Effector memory CD8-positive, alpha-beta T cell (primary cell): ENCODE results near the gene NOC4L.

Experiments
- ATAC-seq: fragments of 150-1000 bp; cut with Tn5 transposase; replicated peaks from 2 replicates; pipeline ENCODE4 v1.10.0; 2021; ENCODE audit warnings: mild to moderate bottlenecking, moderate library complexity
- DNase-seq, 3 experiments: peaks; one replicate each; pipeline ENCODE4 v3.0.0; 2021
- H3K27ac Mint-ChIP-seq, 2 donors: one replicate each; pipeline ENCODE4 v1.8.0; 2022; ENCODE audit warnings: mild to moderate bottlenecking in 2 of 2, mixed read lengths in 2 of 2, moderate library complexity in 2 of 2
- H3K27me3 Mint-ChIP-seq, 2 donors: one replicate each; pipeline ENCODE4 v1.8.0; 2022; ENCODE audit warnings: mixed read lengths in 2 of 2
- H3K36me3 Mint-ChIP-seq: one replicate; pipeline ENCODE4 v1.8.0; 2022; ENCODE audit warnings: mild to moderate bottlenecking, moderate library complexity, mixed read lengths; ENCODE audit not compliant: insufficient read depth
- H3K4me1 Mint-ChIP-seq, 2 donors: one replicate each; pipeline ENCODE4 v1.8.0; 2022; ENCODE audit warnings: low read depth in 2 of 2, mixed read lengths in 2 of 2
- H3K4me3 Mint-ChIP-seq, 2 donors: one replicate each; pipeline ENCODE4 v1.8.0; 2022; ENCODE audit warnings: mild to moderate bottlenecking in 2 of 2, mixed read lengths in 2 of 2, moderate library complexity in 2 of 2
- H3K9me3 Mint-ChIP-seq, 2 donors: one replicate each; pipeline ENCODE4 v1.8.0; 2022; ENCODE audit warnings: mixed read lengths in 2 of 2

NOC4L gene

GRCh38 chr12:132160016-132160415 is 15.8 kb downstream of the NOC4L start:
- peaks cover 5 to 6% of the 10 kb centered on the region in 2 donors for H3K4me1 Mint-ChIP-seq
- no peak overlapping the region for H3K4me3 Mint-ChIP-seq
- no peak for ATAC-seq

GRCh38 chr12:132160601-132161035 is 16.4 kb downstream of the NOC4L start:
- DNase-seq, result no peak
- H3K27ac Mint-ChIP-seq, result no peak overlapping the region
- no peak overlapping the region for H3K4me3 Mint-ChIP-seq
- ATAC-seq, result no peak
- H3K9me3 Mint-ChIP-seq, result peaks cover 0 to 2% of the 10 kb centered on the region in 2 donors
- peaks cover 5 to 6% of the 10 kb centered on the region in 2 donors for H3K4me1 Mint-ChIP-seq
- H3K36me3 Mint-ChIP-seq, result peaks cover 3% of the 10 kb centered on the region
- H3K27me3 Mint-ChIP-seq, result no peaks in the 10 kb centered on the region

More at GRCh38 chr12:132160016-132160415, 15.8 kb downstream of the NOC4L start:
- no peaks in the 10 kb centered on the region for H3K27me3 Mint-ChIP-seq
- no peak for DNase-seq
- peaks cover 3% of the 10 kb centered on the region for H3K36me3 Mint-ChIP-seq
- H3K27ac Mint-ChIP-seq, result no peak overlapping the region
- peaks cover 0 to 2% of the 10 kb centered on the region in 2 donors for H3K9me3 Mint-ChIP-seq

GRCh38 chr12:132161036-132161781 is 17.0 kb downstream of the NOC4L start:
- Mint-ChIP-seq H3K27me3 (no peaks in the 10 kb centered on the region), H3K27ac (no peak overlapping the region), H3K4me3 (no peak overlapping the region), H3K36me3 (peaks cover 3% of the 10 kb centered on the region), H3K9me3 (peaks cover under 1 to 2% of the 10 kb centered on the region in 2 donors), H3K4me1 (peaks cover 5 to 6% of the 10 kb centered on the region in 2 donors)
- no peak for DNase-seq
- no peak for ATAC-seq

GRCh38 chr12:132161796-132162507 is 17.7 kb downstream of the NOC4L start:
- peak overlapping the region; percentile 43 to 61 for H3K4me3 Mint-ChIP-seq

GRCh38 chr12:132162508-132163031 is 18.3 kb downstream of the NOC4L start:
- H3K36me3 Mint-ChIP-seq, result peaks cover 3% of the 10 kb centered on the region
- DNase-seq, result no peak
- ATAC-seq, result peak; percentile 84
- H3K4me3 Mint-ChIP-seq, result peak overlapping the region; percentile 43 to 61
- no peaks in the 10 kb centered on the region for H3K27me3 Mint-ChIP-seq
- no peak overlapping the region for H3K27ac Mint-ChIP-seq
- H3K4me1 Mint-ChIP-seq, result peaks cover 5 to 7% of the 10 kb centered on the region in 2 donors
- H3K9me3 Mint-ChIP-seq, result peaks cover 2 to 13% of the 10 kb centered on the region in 2 donors

More at GRCh38 chr12:132161796-132162507, 17.7 kb downstream of the NOC4L start:
- H3K36me3 Mint-ChIP-seq, result peaks cover 3% of the 10 kb centered on the region
- ATAC-seq (no peak), DNase-seq (no peak)
- H3K27ac Mint-ChIP-seq, result no peak overlapping the region
- peaks cover 5 to 6% of the 10 kb centered on the region in 2 donors for H3K4me1 Mint-ChIP-seq
- H3K27me3 Mint-ChIP-seq, result no peaks in the 10 kb centered on the region
- peaks cover 2 to 8% of the 10 kb centered on the region in 2 donors for H3K9me3 Mint-ChIP-seq

- Mint-ChIP-seq H3K27ac (peak overlapping the region in 1 of 2 donors; percentile 49), H3K9me3 (peaks cover 2 to 13% of the 10 kb centered on the region in 2 donors)
- no peak for DNase-seq
Measured at GRCh38 chr12:132163041-132163910, 19.0 kb downstream of the NOC4L start.

GRCh38 chr12:132163911-132164288 is 19.6 kb downstream of the NOC4L start:
- DNase-seq (no peak), ATAC-seq (no peak)
- Mint-ChIP-seq H3K27me3 (no peaks in the 10 kb centered on the region), H3K4me3 (peak overlapping the region in 1 of 2 donors; percentile 4), H3K36me3 (peaks cover 3% of the 10 kb centered on the region), H3K4me1 (peaks cover 5 to 8% of the 10 kb centered on the region in 2 donors), H3K9me3 (peaks cover 2 to 13% of the 10 kb centered on the region in 2 donors), H3K27ac (no peak overlapping the region)

More at GRCh38 chr12:132163041-132163910, 19.0 kb downstream of the NOC4L start:
- H3K36me3 Mint-ChIP-seq, result peaks cover 3% of the 10 kb centered on the region
- no peaks in the 10 kb centered on the region for H3K27me3 Mint-ChIP-seq
- peak overlapping the region; percentile 43 to 61 for H3K4me3 Mint-ChIP-seq
- peaks cover 5 to 8% of the 10 kb centered on the region in 2 donors for H3K4me1 Mint-ChIP-seq
- ATAC-seq, result peak; percentile 13

- peaks cover 5 to 8% of the 10 kb centered on the region in 2 donors for H3K4me1 Mint-ChIP-seq
- peaks cover 3% of the 10 kb centered on the region for H3K36me3 Mint-ChIP-seq
- H3K9me3 Mint-ChIP-seq, result peaks cover 2 to 13% of the 10 kb centered on the region in 2 donors
- DNase-seq (no peak), ATAC-seq (no peak)
- no peak overlapping the region for H3K27ac Mint-ChIP-seq
- H3K27me3 Mint-ChIP-seq, result no peaks in the 10 kb centered on the region
- H3K4me3 Mint-ChIP-seq, result peak overlapping the region in 1 of 2 donors; percentile 4
Measured at GRCh38 chr12:132164426-132164825, 20.2 kb downstream of the NOC4L start.

- Mint-ChIP-seq H3K9me3 (peaks cover 2 to 13% of the 10 kb centered on the region in 2 donors), H3K36me3 (no peaks in the 10 kb centered on the region), H3K27me3 (no peaks in the 10 kb centered on the region), H3K4me1 (peaks cover 5 to 8% of the 10 kb centered on the region in 2 donors), H3K4me3 (no peak overlapping the region), H3K27ac (no peak overlapping the region)
- ATAC-seq, result no peak
- no peak for DNase-seq
Measured at GRCh38 chr12:132165584-132165983, 21.3 kb downstream of the NOC4L start.

- Mint-ChIP-seq H3K27me3 (no peaks in the 10 kb centered on the region), H3K27ac (no peak overlapping the region), H3K4me1 (peaks cover 5 to 8% of the 10 kb centered on the region in 2 donors), H3K4me3 (no peak overlapping the region), H3K9me3 (peaks cover 2 to 13% of the 10 kb centered on the region in 2 donors), H3K36me3 (no peaks in the 10 kb centered on the region)
- no peak for ATAC-seq
- no peak for DNase-seq
Measured at GRCh38 chr12:132166093-132166492, 21.8 kb downstream of the NOC4L start.

GRCh38 chr12:132166801-132167591 is 22.7 kb downstream of the NOC4L start:
- H3K27me3 Mint-ChIP-seq, result no peaks in the 10 kb centered on the region
- no peak overlapping the region for H3K4me3 Mint-ChIP-seq
- peaks cover 5 to 8% of the 10 kb centered on the region in 2 donors for H3K4me1 Mint-ChIP-seq
- ATAC-seq (no peak), DNase-seq (no peak)
- H3K36me3 Mint-ChIP-seq, result no peaks in the 10 kb centered on the region
- H3K9me3 Mint-ChIP-seq, result peaks cover 2 to 13% of the 10 kb centered on the region in 2 donors
- H3K27ac Mint-ChIP-seq, result peak overlapping the region in 1 of 2 donors; percentile 49

- peaks cover 5 to 8% of the 10 kb centered on the region in 2 donors for H3K4me1 Mint-ChIP-seq
- DNase-seq (no peak), ATAC-seq (no peak)
- H3K27me3 Mint-ChIP-seq, result peaks cover 1 to 5% of the 10 kb centered on the region in 2 donors
- no peak overlapping the region for H3K4me3 Mint-ChIP-seq
- H3K9me3 Mint-ChIP-seq, result peaks cover 0 to 13% of the 10 kb centered on the region in 2 donors
- peak overlapping the region in 1 of 2 donors; percentile 49 for H3K27ac Mint-ChIP-seq
- no peaks in the 10 kb centered on the region for H3K36me3 Mint-ChIP-seq
Measured at GRCh38 chr12:132167611-132168310, 23.5 kb downstream of the NOC4L start.
